Measurements from ENCODE around the gene ITGA5.

The ITGA5 gene

GRCh38 chr12:54387114-54387467, 32.0 kb downstream of the ITGA5 start:
- no peak for FAIRE-seq

DNA sequence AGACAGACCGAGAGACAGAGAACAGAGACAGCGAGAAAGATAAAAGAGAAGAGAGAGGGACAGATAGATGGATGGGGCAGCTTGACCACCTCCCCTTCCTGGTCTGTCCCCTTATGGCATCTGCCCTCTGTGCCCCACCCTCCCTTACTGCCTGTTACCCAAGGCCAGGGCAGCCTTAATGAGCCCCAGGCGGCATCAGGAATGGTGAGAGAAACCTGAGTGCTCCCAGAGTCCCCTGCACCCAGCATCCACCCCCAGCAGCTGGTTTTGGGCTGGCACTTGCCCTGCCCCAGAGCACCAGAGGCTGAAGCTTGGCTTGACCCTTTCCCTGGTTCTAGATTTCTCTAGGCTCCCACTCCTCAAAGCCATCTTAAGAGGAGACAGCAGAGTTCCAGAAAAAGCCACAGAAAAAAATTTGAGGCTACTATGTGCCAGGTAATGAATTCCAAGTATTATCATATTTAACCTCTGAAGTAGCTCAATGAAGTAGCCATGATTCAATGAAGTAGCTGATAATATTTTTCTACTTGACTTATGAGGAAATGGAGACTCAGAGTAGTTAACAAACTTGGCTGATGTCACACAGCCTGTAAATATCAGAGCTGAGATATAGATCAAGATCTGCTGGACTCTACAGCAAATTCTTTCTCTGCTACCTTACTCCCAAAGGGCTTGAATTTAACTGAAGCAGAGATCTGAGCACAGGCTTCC, 32.5 kb downstream of the ITGA5 start:
- no peak for FAIRE-seq

DNA sequence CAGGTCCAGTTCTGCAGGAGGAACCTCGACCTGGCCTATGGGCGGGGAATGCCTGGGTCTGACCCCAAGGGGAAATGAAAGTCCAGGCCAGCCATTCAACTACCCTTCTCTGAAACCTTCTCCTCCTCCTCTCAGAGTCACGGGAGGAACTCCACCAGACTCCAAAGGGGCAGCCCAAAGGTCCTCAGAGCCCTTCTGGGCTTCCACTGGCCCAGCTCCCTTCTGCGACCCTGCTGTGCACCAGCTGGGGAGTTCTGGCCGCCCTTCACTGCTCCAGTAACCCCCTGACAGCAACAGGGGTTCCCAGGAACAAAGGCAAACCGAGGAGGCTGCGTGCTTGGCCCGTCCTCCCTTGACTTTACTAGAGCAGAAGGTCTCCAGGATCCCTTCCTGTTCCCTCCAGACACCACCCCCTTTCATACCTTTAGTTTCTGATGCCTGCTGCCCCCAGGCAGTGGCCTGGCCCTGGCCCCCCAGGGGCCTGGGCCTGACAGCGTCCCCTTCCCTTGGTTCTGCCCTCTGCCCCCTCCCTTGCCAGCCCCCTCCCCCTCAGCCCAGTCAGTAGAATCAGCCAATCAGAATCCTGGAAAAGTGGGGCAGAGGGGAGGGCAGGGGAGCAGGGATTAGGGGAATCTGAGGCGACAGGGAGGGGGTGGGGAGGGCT, 33.7 kb downstream of the ITGA5 start:
- no peak for FAIRE-seq

GRCh38 chr12:54384591-54385041, 34.5 kb downstream of the ITGA5 start, which contains the start of gene ZNF385A:
ZNF385A (minus strand) TSS chr12:54384733; CDS start chr12:54384514, 219 bp downstream.
- FAIRE-seq, result no peak

- no peak for FAIRE-seq
These were observed 35.9 kb downstream of the ITGA5 start for GRCh38 chr12:54383041-54383609.

DNA sequence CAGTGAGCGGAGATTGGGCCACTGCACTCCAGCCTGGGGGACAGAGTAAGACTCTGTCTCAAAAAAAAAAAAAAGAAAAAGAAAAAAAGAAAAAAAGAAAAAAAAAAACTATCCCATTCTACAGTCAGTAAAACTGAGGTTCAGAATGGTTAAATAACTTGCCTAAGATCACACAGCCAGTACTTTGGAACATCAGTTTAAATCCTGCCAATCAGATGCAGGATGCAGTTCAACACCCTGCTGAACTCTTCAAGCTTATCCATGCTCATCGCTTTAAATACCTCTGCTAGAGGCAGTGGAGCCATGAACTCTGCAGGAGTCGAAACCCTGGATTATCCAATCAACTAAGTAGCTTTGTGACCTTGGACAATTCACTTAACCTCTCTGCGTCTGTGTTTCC, 37.9 kb downstream of the ITGA5 start:
- no peak for FAIRE-seq

DNA sequence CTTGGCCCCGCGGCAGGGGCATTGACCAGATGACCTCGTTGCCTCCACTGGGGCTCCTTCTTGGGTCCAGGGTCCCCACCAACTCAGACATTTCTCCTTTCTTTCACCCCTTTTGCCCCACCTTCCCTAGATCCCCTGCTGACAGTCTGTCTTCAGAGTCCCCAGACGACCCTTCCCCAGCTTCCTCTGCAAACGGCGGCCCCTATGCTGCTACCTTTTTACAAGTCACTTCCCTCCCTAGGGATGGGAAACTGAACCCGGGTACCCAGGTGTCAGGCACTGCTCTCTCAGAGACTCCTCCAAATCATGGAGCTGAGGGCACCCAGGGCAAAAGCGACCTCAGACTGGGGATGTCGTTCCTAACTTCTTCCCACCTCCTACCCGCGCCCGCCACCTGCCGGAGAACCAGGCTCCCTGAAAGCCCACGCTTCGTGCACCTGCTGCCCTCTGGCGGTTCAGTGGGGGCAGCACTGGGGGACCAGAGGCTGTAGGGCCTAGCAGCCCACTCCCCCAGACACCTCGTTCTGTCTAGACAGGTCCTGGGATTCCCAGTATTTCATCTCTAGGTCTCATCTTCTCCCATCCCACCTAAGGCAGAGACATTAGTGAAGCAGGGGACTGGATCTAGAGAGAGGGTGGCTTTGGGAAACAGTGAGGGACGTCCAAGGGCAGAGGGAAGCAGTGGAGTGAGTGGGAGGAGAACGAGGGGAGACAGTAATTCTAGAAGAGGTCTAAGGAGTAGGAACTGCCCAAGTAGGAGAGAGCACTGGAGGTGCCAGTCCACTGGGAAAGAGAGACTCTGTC, 39.5 kb downstream of the ITGA5 start:
- no peak for FAIRE-seq

- FAIRE-seq, result no peak
These were observed 40.2 kb downstream of the ITGA5 start for GRCh38 chr12:54378796-54379397.

- no peak for FAIRE-seq
These were observed 41.1 kb downstream of the ITGA5 start for GRCh38 chr12:54377797-54378515.

DNA sequence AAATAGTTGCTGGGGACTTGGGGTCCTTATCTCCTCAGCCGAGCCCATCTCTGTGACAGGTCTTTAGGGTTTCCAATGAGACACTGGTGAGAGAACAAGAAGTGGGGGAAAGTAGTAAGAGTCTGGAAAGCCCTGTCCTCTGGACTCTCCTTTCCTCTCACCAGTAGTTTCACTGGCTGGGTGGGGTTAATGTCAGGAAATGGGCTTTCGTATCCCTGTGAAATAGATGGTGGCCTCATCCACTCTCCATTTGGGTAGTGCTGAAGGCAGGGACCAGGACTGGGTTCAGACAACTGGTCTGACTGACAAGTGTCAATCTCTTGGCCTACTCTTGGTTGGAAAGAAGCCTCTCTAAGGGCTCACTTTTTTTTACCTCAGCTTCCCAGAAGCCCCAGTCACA, 42.1 kb downstream of the ITGA5 start:
- FAIRE-seq, result no peak

DNA sequence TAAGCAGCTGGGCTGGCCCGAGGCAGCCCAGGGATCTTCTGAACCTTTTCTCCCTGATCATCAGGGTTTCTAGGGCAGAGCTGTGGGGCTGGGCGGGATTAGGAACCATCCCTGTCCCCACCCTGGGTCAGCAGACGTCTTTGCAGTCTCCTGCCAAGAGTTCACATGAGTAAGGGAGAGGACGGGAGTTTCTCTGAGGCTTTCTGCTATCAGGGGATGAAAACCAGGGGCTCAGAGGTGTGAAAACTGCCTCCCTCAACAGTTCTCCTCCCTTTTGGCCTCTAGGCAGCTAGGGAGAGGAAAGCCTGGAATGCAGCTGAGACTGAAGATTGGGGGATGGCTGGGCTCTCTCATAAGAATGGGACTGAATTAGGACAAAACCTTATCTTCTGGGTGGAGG, 42.5 kb downstream of the ITGA5 start:
- no peak for FAIRE-seq

GRCh38 chr12:54375259-54375579, 43.8 kb downstream of the ITGA5 start:
- FAIRE-seq, result no peak

GRCh38 chr12:54374562-54375258, 44.4 kb downstream of the ITGA5 start:
- no peak for FAIRE-seq

DNA sequence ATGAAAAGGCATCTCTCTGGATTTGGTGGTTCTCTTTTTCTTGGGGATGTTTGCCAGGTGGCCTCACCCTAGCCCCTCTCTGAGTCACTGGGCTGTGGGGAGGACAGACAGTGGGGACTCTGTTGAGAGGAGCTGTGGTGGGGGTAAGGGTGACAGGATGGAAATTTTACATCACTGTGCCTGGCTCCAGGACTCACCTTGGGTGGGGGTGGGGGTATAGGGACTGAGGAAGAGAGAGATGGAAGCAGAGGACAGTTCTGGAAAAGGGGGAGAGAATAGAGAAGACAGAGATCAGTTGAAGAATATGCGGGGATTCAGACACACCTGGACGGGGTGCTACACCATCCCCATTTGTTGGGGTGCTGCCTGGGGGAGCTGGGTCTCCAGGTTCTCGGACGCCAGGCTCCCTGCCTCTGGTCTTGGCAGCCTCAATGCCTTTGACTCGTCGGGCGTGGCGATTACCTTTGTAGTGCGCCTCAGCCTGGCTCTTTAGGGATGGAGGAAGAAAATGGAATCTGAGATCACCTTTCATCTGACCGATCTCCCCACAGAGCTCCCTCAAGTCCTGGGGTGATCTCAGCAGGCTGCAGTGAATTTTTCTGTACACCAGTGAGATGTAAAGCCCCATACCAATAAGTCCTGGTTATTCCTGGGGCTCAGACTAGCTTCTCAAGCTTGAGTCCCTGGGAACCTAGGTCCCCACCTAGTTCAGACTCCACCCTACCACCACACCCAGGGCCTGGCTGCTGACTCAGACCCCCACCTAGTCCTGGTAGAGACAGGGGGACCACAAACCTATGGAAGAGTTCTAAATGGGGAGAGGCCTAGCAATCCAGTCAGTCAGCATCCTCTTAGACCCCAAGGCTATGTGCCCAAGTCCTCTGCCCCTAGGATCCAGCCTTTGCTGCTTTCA, 45.2 kb downstream of the ITGA5 start:
- no peak for FAIRE-seq

DNA sequence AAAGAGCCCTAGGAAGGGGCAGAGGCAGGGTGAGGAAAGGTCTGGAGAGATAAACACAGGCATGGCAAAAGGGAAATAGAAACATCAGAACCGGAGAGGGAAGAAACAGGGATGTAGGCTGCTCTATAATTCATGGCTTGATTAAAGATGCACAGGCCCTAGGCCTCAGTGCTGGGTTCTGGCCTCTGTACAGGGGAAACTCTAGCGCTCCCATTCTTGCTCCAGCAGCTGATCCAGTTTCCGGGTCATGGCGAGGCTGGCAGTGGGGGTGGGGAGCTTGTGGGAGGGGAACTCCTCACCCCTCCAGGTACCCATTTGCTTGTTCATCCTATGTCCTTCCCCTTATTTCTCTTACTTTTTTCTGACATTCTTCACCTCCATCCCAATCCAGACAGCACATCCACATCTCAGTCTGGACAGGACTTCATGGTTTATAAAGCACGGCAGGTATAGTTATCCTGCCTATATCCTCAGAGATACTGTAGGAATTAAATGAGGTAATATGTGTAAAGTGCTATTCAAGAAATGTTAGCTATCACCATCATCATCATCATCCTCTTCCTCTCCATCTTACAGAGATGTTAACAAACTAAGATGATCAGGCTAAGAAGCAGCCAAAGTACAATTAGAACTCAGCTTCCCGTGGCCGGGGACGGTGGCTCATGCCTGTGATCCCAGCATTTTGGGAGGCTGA, 46.8 kb downstream of the ITGA5 start:
- FAIRE-seq, result no peak

DNA sequence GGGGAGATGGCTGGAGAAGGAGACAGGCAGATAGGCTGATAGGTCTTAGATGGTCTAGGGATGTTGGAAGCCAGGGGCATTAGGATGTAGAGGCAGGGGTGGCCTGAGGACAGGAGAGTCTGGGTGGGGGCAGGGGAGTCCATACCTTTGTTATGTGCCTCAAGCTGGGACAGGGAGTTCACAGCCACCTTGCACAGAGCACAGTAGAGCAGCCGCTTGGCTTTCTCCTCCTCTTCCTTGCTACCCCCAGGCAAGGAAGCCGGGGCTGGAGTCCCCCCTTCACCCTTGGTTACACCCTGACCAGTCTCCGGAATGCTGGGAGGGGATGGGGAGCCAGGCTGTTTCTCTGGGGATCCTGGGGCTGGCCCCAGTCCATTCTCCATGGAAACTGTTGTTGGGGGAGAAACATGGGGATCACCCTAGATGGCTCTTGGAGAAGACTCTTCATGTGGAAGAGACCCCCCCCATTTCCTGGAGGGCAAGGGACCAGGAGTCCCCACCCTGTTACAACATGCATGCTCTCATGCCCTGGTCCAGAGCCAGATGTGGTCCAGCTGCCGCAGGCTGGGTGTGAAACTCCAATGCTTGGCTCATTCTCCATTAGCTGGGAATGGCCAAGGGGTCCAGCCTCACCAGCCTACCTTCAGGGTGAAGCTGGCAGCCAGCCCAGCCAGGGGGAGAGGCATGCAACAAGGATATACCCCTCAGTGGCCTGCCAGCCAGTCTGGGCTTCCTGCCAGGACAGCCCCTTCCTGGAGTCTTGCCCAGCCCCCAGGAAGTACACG, 47.5 kb downstream of the ITGA5 start:
- no peak for FAIRE-seq

GRCh38 chr12:54370171-54370730, 48.8 kb downstream of the ITGA5 start:
- FAIRE-seq, result no peak

- FAIRE-seq, result no peak
These were observed 49.4 kb downstream of the ITGA5 start for GRCh38 chr12:54369597-54370131.
